Tongue (tissue), 2 donors: ENCODE data around the gene GATA5. TPM values are rescaled to one million over a fixed set of nuclear protein-coding genes. Genes with fewer than 3 reads are reported as not detected.

ENCODE experiments used
- DNase-seq: peaks from one replicate; pipeline ENCODE4 v3.0.0-alpha.2; 2015
- total RNA-seq: library from RNA; depleted of rRNA; stranded (reverse); fragments of >200 nt; gene quantifications from one replicate; pipeline ENCODE4 v1.2.3, GENCODE V29; 2014

Gene GATA5
- total RNA-seq, 1 donor from 2014 or later, result not detected

GRCh38 chr20:62487118-62487517, 11.3 kb upstream of the GATA5 start:
- no peak for DNase-seq

- no peak for DNase-seq
Measured at GRCh38 chr20:62486484-62486883, 10.7 kb upstream of the GATA5 start.

GRCh38 chr20:62485701-62486089, 9.9 kb upstream of the GATA5 start:
- no peak for DNase-seq

GRCh38 chr20:62485062-62485700, 9.4 kb upstream of the GATA5 start:
- DNase-seq, result peak; percentile 90

- no peak for DNase-seq
Measured at GRCh38 chr20:62484478-62484877, 8.7 kb upstream of the GATA5 start.

GRCh38 chr20:62483613-62484458, 8.0 kb upstream of the GATA5 start:
- DNase-seq, result no peak

GRCh38 chr20:62482974-62483373, 7.2 kb upstream of the GATA5 start:
- DNase-seq, result no peak

GRCh38 chr20:62482146-62482809, 6.5 kb upstream of the GATA5 start:
- no peak for DNase-seq

- DNase-seq, result peak; percentile 65
Measured at GRCh38 chr20:62481425-62482145, 5.8 kb upstream of the GATA5 start.

- DNase-seq, result no peak
Measured at GRCh38 chr20:62480318-62480717, 4.5 kb upstream of the GATA5 start.

GRCh38 chr20:62479656-62480055, 3.9 kb upstream of the GATA5 start:
- DNase-seq, result no peak

- DNase-seq, result no peak
Measured at GRCh38 chr20:62479156-62479555, 3.4 kb upstream of the GATA5 start.

GRCh38 chr20:62477669-62478455, 2.1 kb upstream of the GATA5 start:
- no peak for DNase-seq

GRCh38 chr20:62476056-62476838, 452 bp upstream of the GATA5 start:
- DNase-seq, result no peak

- DNase-seq, result no peak
Measured at GRCh38 chr20:62475027-62475771, 596 bp downstream of the GATA5 start.

GRCh38 chr20:62474604-62475026, 1.2 kb downstream of the GATA5 start:
- no peak for DNase-seq

- no peak for DNase-seq
Measured at GRCh38 chr20:62473717-62474603, 1.8 kb downstream of the GATA5 start.

GRCh38 chr20:62472941-62473585, 2.7 kb downstream of the GATA5 start:
- DNase-seq, result no peak
